Neural cell (in vitro differentiated cells): ENCODE measurements around the gene CNNM3. TPM values are rescaled to one million over a fixed set of nuclear protein-coding genes. Genes with fewer than 3 reads are reported as not detected.

Source experiments
- H2AFZ ChIP-seq: fragments of 200-600, 300-800 bp; sonication (generic), shearing (Covaris generic); 2 replicates; pipeline ENCODE4 v1.6.0; 2014; ENCODE audit warnings: low read depth, mild to moderate bottlenecking, antibody characterized with exemption, low read length, moderate library complexity
- H3F3A ChIP-seq: fragments of 200-600 bp; shearing (Covaris generic); 2 replicates; pipeline ENCODE4 v1.6.1; 2016; ENCODE audit warnings: mild to moderate bottlenecking, moderate library complexity, mixed read lengths, antibody characterized with exemption, low read length; ENCODE audit not compliant: insufficient read depth, poor library complexity, severe bottlenecking
- H3K27ac ChIP-seq: fragments of 200-600, 300-800 bp; sonication (generic), shearing (Covaris generic); 2 replicates; pipeline ENCODE4 v1.5.1; 2014; ENCODE audit warnings: mild to moderate bottlenecking, low read length, moderate library complexity
- H3K27me3 ChIP-seq: fragments of 300-800, 200-600 bp; sonication (generic), shearing (Covaris generic); 2 replicates; pipeline ENCODE4 v1.6.0; 2014; ENCODE audit warnings: mild to moderate bottlenecking, low read depth, low read length, moderate library complexity; ENCODE audit not compliant: insufficient read depth
- H3K36me3 ChIP-seq: fragments of 300-800, 200-600 bp; sonication (generic), shearing (Covaris generic); 2 replicates; pipeline ENCODE4 v1.5.1; 2014; ENCODE audit warnings: mild to moderate bottlenecking, antibody characterized with exemption, low read length, moderate library complexity; ENCODE audit not compliant: insufficient read depth
- H3K4me2 ChIP-seq: fragments of 300-800, 200-600 bp; sonication (generic), shearing (Covaris generic); 2 replicates; pipeline ENCODE4 v1.6.0; 2014; ENCODE audit warnings: mild to moderate bottlenecking, low read length
- H3K4me3 ChIP-seq: fragments of 300-800, 200-600 bp; sonication (generic), shearing (Covaris generic); 2 replicates; pipeline ENCODE4 v1.5.1; 2014; ENCODE audit warnings: mild to moderate bottlenecking, low read length, moderate library complexity
- H3K79me2 ChIP-seq: fragments of 200-600 bp; shearing (Covaris generic); replicated peaks from 2 replicates; pipeline ENCODE4 v1.6.0; 2014; ENCODE audit warnings: mild to moderate bottlenecking, low read length, moderate library complexity; ENCODE audit not compliant: insufficient read depth
- H3K9ac ChIP-seq: fragments of 300-800, 200-600 bp; sonication (generic), shearing (Covaris generic); 2 replicates; pipeline ENCODE4 v1.6.1; 2016; ENCODE audit warnings: mild to moderate bottlenecking, low read length, mixed read lengths
- H3K9me2 ChIP-seq: fragments of 200-600 bp; shearing (Covaris generic); 2 replicates; pipeline ENCODE4 v1.6.1; 2016; ENCODE audit warnings: mild to moderate bottlenecking, low read length, mixed read lengths; ENCODE audit not compliant: insufficient read depth
- H3K9me3 ChIP-seq: fragments of 200-600, 300-800 bp; sonication (generic), shearing (Covaris generic); 2 replicates; pipeline ENCODE4 v1.6.1; 2016; ENCODE audit warnings: mild to moderate bottlenecking, mixed run types, low read length, moderate library complexity, mixed read lengths
- H4K20me1 ChIP-seq: fragments of 200-600 bp; shearing (Covaris generic); 2 replicates; pipeline ENCODE4 v1.6.1; 2016; ENCODE audit warnings: mild to moderate bottlenecking, mixed run types; ENCODE audit not compliant: insufficient read depth
- EP300 ChIP-seq: fragments of 450-650 bp; conservative IDR thresholded peaks from 2 replicates; pipeline ENCODE4 v1.6.1; 2014; ENCODE audit warnings: antibody characterized with exemption, mild to moderate bottlenecking, moderate library complexity; ENCODE audit not compliant: poor library complexity, severe bottlenecking
- EZH2 ChIP-seq: fragments of 200-600, 300-800 bp; shearing (Covaris generic), sonication (generic); IDR thresholded peaks from 2 replicates; pipeline ENCODE4 v1.6.1; 2014; ENCODE audit warnings: antibody characterized with exemption, low read length, borderline replicate concordance, mild to moderate bottlenecking; ENCODE audit not compliant: insufficient read depth, poor library complexity, severe bottlenecking
- MXI1 ChIP-seq: fragments of 450-650 bp; conservative IDR thresholded peaks from 2 replicates; pipeline ENCODE4 v1.6.1; 2014; ENCODE audit warnings: antibody characterized with exemption, mild to moderate bottlenecking; ENCODE audit not compliant: poor library complexity, severe bottlenecking
- POLR2AphosphoS5 ChIP-seq: IDR thresholded peaks from 2 replicates; pipeline ENCODE4 v1.6.1; 2012
- RAD21 ChIP-seq: fragments of 450-650 bp; conservative IDR thresholded peaks from 2 replicates; pipeline ENCODE4 v1.6.1; 2014; ENCODE audit warnings: antibody characterized with exemption, mild to moderate bottlenecking, moderate library complexity
- SMC3 ChIP-seq: fragments of 450-650 bp; conservative IDR thresholded peaks from 2 replicates; pipeline ENCODE4 v1.6.1; 2014; ENCODE audit warnings: antibody characterized with exemption, mild to moderate bottlenecking, moderate library complexity; ENCODE audit not compliant: poor library complexity
- TAF1 ChIP-seq: IDR thresholded peaks from 2 replicates; pipeline ENCODE4 v1.6.1; 2012; ENCODE audit warnings: low read depth
- polyA plus RNA-seq: library from polyadenylated mRNA; depleted of rRNA; stranded (reverse); fragments of >200 nt; gene quantifications from 2 replicates; pipeline ENCODE4 v1.2.3, GENCODE V29; 2014
- TF ChIP-seq, protein P1 (sequence below): IDR thresholded peaks from 2 replicates; pipeline ENCODE4 v1.6.1; 2012; ENCODE audit warnings: borderline replicate concordance
- TF ChIP-seq, protein P2 (sequence below): fragments of 450-650 bp; IDR thresholded peaks from 2 replicates; pipeline ENCODE4 v1.5.1; 2014; ENCODE audit warnings: antibody characterized with exemption, mild to moderate bottlenecking, moderate library complexity; ENCODE audit not compliant: poor library complexity, severe bottlenecking

CNNM3 gene
- polyA plus RNA-seq, 1 donor from 2014 or later = 9.6 TPM

DNA sequence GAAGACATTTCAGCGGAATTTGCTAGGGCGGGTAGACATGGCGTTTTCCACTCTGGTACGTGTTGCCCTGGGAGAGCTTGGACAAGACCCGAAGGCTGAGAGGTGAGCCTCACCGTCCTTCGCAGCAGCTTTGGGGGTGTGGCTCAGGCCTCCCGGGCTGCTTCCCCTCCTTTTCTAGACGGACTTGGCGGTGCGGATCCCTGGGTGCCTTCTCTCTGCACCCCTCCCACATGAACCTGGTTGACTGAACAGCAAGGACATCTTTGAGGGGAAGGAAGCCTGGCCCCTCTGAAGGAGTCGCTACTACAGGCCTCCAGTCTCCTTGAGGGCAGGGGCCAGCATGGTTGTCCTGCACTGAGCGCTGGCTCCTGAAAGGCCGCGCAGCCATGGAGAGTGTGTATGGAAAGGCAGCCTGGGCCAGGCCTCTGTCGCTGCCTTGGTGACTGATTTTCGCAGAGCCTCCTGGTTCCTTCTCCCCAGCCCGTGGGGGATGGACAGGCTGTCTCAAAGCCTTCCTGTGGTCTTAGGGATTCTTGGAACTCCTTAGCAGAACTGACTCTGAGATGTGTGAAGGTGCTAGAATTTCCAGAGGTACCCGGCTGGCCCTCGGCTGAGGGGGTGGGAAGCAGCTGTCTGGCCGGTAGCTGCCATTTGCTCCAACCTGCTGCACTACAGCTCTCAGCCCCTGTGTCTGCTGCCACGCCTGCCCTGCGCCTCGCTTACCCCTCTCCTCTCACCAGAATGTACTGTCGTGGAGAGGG lies 45.4 kb upstream of the CNNM3 start:
- no peak overlapping the region for H2AFZ ChIP-seq
- no peak overlapping the region for H3K27ac ChIP-seq
- no peaks in the 10 kb centered on the region for H3K36me3 ChIP-seq
- no peak for TF ChIP-seq EZH2
- TF ChIP-seq, protein P1, sequence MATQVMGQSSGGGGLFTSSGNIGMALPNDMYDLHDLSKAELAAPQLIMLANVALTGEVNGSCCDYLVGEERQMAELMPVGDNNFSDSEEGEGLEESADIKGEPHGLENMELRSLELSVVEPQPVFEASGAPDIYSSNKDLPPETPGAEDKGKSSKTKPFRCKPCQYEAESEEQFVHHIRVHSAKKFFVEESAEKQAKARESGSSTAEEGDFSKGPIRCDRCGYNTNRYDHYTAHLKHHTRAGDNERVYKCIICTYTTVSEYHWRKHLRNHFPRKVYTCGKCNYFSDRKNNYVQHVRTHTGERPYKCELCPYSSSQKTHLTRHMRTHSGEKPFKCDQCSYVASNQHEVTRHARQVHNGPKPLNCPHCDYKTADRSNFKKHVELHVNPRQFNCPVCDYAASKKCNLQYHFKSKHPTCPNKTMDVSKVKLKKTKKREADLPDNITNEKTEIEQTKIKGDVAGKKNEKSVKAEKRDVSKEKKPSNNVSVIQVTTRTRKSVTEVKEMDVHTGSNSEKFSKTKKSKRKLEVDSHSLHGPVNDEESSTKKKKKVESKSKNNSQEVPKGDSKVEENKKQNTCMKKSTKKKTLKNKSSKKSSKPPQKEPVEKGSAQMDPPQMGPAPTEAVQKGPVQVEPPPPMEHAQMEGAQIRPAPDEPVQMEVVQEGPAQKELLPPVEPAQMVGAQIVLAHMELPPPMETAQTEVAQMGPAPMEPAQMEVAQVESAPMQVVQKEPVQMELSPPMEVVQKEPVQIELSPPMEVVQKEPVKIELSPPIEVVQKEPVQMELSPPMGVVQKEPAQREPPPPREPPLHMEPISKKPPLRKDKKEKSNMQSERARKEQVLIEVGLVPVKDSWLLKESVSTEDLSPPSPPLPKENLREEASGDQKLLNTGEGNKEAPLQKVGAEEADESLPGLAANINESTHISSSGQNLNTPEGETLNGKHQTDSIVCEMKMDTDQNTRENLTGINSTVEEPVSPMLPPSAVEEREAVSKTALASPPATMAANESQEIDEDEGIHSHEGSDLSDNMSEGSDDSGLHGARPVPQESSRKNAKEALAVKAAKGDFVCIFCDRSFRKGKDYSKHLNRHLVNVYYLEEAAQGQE = no peak
- no peaks in the 10 kb centered on the region for H3K79me2 ChIP-seq
- H4K20me1 ChIP-seq = no peaks in the 10 kb centered on the region
- H3K4me3 ChIP-seq = no peak overlapping the region
- H3K27me3 ChIP-seq = no peaks in the 10 kb centered on the region
- H3K9me3 ChIP-seq = no peaks in the 10 kb centered on the region
- no peak overlapping the region for H3K4me2 ChIP-seq
- no peaks in the 10 kb centered on the region for H3K9me2 ChIP-seq
- no peak overlapping the region for H3K9ac ChIP-seq
- no peaks in the 10 kb centered on the region for H3F3A ChIP-seq

DNA sequence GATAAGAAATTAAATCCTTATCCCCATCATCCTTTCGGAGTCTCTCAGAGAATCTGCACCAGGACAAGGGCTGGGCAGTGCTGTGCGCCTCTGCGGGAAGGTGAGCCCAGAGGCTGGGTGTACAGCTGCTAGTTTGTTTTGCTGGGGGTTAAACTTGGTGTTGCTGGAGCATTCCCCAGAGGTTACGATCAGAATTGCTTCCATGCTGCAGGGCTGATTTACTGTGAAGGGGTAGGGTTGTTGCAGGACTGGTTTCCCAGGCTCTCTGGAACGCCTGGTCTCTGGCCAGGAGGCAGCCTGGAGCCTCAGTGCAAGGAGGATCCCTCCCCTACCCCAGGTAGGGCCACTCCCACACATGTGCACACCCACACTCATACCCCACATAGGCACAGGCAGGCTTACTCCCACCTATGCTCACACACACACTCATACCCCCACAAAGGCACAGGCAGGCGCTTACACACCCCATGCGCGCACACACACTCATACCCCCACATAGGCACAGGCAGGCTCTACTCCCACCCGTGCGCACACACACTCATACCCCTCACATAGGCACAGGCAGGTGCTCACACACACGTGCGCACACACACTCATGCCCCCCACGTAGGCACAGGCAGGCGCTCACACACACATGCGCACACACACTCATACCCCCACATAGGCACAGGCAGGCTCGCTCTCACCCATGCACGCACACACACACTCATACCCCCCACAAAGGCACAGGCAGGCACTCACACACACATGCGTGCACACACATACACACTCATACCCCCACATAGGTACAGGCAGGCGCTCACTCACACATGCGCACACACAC lies 44.1 kb upstream of the CNNM3 start:
- Histone ChIP-seq H3K9me2 (no peaks in the 10 kb centered on the region), H3K4me3 (no peak overlapping the region), H3K27me3 (no peaks in the 10 kb centered on the region), H3K36me3 (no peaks in the 10 kb centered on the region), H3K9me3 (no peaks in the 10 kb centered on the region), H3K79me2 (no peaks in the 10 kb centered on the region), H3K4me2 (no peak overlapping the region), H3K27ac (no peak overlapping the region), H2AFZ (no peak overlapping the region), H4K20me1 (no peaks in the 10 kb centered on the region), H3K9ac (no peak overlapping the region), H3F3A (no peaks in the 10 kb centered on the region)
- no peak for TF ChIP-seq TAF1
- no peak for TF ChIP-seq EP300
- TF ChIP-seq SMC3 = no peak
- TF ChIP-seq RAD21 = no peak
- no peak for TF ChIP-seq POLR2AphosphoS5
- TF ChIP-seq, protein P1 = no peak
- TF ChIP-seq, protein P2, sequence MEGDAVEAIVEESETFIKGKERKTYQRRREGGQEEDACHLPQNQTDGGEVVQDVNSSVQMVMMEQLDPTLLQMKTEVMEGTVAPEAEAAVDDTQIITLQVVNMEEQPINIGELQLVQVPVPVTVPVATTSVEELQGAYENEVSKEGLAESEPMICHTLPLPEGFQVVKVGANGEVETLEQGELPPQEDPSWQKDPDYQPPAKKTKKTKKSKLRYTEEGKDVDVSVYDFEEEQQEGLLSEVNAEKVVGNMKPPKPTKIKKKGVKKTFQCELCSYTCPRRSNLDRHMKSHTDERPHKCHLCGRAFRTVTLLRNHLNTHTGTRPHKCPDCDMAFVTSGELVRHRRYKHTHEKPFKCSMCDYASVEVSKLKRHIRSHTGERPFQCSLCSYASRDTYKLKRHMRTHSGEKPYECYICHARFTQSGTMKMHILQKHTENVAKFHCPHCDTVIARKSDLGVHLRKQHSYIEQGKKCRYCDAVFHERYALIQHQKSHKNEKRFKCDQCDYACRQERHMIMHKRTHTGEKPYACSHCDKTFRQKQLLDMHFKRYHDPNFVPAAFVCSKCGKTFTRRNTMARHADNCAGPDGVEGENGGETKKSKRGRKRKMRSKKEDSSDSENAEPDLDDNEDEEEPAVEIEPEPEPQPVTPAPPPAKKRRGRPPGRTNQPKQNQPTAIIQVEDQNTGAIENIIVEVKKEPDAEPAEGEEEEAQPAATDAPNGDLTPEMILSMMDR = no peak
- no peak for TF ChIP-seq MXI1
- TF ChIP-seq EZH2 = no peak
